ENCODE results near the gene TARBP2.

The TARBP2 gene, protein sequence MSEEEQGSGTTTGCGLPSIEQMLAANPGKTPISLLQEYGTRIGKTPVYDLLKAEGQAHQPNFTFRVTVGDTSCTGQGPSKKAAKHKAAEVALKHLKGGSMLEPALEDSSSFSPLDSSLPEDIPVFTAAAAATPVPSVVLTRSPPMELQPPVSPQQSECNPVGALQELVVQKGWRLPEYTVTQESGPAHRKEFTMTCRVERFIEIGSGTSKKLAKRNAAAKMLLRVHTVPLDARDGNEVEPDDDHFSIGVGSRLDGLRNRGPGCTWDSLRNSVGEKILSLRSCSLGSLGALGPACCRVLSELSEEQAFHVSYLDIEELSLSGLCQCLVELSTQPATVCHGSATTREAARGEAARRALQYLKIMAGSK

GRCh38 chr12:53500776-53501614 lies at the start of gene TARBP2:
Gene TARBP2, plus strand, starts transcription at chr12:53501283. Its CDS starts 126 bp downstream, at chr12:53501409.
- peak; percentile 100 for DNase-seq

- peak; percentile 100 for DNase-seq
These were observed 49.4 kb upstream of the TARBP2 start, which contains the start of gene PCBP2 for GRCh38 chr12:53451661-53452158. Gene PCBP2, plus strand, starts transcription at chr12:53452102. Its CDS starts 2,699 bp downstream, at chr12:53454801.

DNA sequence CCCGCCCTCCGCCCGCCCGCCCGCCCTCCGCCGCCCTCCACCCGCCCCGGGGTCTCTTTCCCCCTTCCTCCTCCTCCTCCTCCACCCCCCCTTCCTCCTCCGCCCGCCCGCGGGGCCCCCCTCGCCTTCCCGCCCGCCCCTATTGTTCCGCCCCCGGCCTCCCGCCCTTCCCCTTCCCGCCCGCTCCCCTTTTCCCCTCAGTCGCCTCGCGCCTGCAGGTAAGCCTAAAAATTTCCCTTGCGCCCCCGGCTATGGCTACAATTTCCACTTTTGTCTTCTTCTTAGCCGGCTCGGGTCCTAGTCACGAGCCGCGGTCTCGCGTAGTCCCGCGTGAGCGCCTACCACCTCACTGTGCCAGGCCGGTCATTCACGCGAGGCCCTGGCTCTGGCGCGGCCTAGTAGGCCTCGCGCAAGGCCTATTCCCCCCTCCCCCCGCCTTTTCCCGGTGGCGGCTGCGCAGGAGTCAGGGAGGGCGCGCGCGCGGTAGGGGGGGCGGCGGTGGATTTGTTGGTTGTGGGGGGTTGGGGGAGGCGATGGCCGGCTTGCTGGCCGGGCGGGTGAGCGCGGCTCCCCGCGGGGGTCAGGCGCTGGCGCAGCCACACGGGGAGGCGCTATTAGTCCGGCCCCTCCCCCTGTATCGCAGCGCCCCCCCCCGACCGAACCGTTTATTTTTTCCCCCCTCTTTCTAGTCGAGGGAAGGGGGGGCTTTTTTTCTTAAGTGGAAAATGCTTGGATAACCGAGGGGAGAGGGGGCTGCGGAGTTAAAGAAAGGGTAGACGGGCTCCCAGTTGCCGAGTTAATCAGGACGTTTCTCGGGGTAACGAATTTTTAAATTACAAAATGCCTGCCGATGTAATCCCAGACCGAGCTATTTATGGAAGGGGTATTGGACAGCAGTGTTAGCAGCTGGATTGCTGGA lies 48.7 kb upstream of the TARBP2 start:
- peak; percentile 90 for DNase-seq

- DNase-seq, result no peak
These were observed 47.0 kb upstream of the TARBP2 start for GRCh38 chr12:53453953-53454640.

DNA sequence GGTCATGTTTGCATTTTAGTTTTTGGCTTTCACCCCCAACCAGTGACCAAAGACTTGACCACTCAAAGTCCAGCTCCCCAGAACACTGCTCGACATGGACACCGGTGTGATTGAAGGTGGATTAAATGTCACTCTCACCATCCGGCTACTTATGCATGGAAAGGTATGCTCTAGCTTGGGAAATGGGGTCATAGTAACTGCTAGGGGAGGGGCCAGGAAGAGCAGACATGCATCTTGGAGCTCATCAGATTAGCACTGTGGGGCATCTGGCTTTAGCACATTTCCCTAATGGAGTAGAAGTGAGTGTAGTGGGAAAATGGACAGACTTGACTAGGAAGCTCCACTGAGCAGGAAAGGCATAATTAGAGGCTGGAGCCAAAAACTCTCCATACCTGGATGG lies 46.4 kb upstream of the TARBP2 start:
- no peak for DNase-seq

GRCh38 chr12:53456654-53457366 lies 44.3 kb upstream of the TARBP2 start:
- no peak for DNase-seq

GRCh38 chr12:53459097-53459496 lies 42.0 kb upstream of the TARBP2 start:
- DNase-seq, result no peak

- DNase-seq, result no peak
These were observed 40.0 kb upstream of the TARBP2 start for GRCh38 chr12:53461059-53461458.

- DNase-seq, result no peak
These were observed 39.5 kb upstream of the TARBP2 start for GRCh38 chr12:53461591-53461990.

- DNase-seq, result no peak
These were observed 38.1 kb upstream of the TARBP2 start for GRCh38 chr12:53462935-53463334.

DNA sequence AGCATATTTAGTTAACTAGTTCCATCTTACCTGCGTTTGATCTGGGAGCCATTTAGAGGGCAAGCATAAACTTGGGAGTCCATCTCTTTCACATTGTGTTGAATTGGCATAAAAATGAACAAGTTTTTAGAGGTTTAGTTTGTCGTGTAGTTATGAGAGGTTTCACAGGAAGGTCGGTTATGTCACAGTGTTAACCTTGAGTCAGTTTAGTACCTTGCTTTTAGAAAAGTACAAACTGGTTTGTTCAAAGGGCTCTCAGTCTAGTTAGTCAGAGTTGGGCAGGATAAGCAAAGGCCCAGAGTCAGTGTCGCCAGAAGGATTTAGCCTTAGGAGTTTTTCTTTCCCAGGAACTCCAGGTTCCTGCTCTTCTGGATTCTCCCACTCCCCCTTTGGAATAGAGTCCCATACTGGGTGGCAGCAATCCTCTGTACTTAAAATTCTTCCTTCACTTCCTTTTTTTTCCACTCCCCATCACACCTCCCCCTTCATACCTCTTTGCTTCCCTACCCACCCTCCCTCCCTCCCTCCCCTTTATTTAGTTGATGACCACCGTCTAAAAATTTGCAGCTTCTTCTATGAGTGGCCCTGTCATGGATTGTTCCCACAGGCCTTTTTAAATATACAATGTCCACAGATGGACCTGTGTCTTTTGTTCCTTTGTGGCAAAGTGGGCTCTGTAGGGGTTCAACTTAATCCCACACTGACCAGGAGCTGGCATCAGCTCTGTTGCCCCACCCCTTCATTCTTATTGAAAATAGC lies 37.1 kb upstream of the TARBP2 start:
- no peak for DNase-seq

DNA sequence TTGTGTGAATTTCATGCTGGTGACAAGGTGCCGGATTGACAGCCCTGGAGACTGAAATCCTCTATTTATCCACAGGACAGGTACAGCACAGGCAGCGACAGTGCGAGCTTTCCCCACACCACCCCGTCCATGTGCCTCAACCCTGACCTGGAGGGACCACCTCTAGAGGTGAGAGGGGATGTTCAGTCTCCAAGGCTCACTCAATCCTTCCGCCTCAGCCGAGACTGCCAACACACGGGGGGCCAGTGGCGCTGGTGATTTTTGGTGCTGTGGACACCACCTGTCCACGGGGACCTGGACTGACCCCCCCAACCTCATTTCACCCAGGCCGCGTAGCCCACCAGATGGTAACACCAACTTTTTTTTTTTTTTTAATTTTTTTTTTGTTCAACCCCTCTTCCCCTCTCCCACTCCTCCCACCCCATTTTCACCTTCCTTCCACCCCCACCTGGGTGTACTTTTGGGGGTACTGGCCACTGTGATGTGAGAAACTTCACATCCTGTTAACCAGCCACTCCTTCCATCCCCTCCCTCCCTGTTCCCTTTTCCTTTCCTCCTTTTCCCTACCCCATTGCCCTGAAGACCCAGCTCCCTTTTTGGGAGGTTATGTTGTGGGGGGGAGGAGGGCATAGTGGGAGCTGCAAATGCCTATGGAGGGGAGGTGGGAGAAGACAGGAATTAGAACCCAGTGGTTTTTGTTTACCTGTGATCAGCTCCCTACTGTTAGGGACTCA lies 36.2 kb upstream of the TARBP2 start:
- DNase-seq, result no peak

GRCh38 chr12:53465679-53466078 lies 35.4 kb upstream of the TARBP2 start:
- DNase-seq, result no peak

GRCh38 chr12:53466640-53467039 lies 34.4 kb upstream of the TARBP2 start:
- DNase-seq, result peak; percentile 28

GRCh38 chr12:53467082-53467481 lies 34.0 kb upstream of the TARBP2 start:
- DNase-seq, result no peak

DNA sequence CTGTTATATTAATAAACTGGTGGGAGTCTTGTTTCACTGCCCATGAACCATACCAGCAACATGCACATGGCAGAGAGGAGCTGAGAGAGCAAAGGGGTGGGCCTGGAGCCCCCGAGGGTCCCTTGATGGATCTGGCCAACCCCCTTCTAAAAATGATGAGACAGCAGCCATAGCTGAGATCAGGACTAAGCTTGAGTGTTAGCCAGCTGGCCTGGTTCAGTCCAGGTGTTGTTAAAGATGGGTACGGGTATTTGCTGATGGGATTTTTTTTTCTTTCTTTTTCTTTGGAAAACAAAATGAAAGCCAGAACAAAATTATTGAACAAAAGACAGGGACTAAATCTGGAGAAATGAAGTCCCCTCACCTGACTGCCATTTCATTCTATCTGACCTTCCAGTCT lies 33.2 kb upstream of the TARBP2 start:
- DNase-seq, result no peak

- DNase-seq, result no peak
These were observed 32.8 kb upstream of the TARBP2 start for GRCh38 chr12:53468282-53468681.

DNA sequence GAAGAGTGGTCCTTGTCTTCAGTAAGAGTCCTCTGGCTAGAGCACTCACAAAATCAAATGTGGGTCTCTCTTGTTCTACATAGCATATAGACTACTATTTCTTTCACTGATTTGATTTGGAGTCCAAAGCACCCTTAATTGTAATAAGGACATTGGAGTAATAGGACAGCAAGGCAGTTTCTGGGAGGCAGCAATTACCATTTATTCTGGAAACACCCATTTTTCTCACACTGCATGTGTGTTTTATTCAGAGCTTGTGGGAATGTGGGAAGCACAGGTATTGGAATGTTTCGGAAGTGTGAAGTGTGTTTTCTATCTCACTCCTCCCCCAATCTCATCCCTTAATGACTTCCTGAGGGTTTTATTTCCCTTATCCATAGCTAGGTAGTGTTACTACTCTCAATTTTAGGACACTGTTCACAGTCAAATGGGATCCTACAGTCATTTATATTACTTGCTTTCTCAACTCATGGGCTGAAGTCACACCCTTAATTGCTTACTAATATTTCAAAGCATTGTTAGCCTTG lies 29.0 kb upstream of the TARBP2 start:
- DNase-seq, result no peak

- no peak for DNase-seq
These were observed 27.0 kb upstream of the TARBP2 start for GRCh38 chr12:53474077-53474476.

DNA sequence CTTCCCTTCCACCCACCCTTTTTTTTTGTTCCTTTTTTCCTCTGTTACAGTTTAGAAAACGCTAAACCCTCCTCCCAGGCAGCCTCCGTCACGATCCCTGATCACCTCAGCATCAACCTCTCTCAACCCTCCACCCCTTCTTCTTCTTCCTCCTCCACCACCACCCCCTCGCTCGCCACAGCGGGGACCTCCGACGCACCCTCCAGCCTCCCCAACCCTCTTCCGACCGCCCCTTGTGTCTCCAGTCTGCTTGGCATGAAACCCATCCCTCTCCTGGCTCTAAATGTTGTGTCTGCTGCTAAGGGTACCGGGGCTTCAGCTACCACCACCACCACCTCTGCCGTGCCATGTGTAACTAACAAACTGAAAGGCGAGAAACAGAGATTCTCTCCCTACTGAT lies 26.3 kb upstream of the TARBP2 start:
- no peak for DNase-seq

All from DMS53 (cell line).